Thoracic aorta (tissue), 2 donors: Measurements from ENCODE around the gene ALKAL2. TPM values are rescaled to one million over a fixed set of nuclear protein-coding genes. Genes with fewer than 3 reads are reported as not detected.

Experiments
- ATAC-seq: fragments of 150-250 bp; one replicate; pipeline ENCODE4 v1.8.0; 2017; ENCODE audit warnings: low read depth; ENCODE audit not compliant: insufficient number of reproducible peaks, low FRiP score
- DNase-seq: peaks from one replicate; pipeline ENCODE4 v3.0.0-alpha.2; 2020; ENCODE audit warnings: low spot score
- H3K27ac ChIP-seq, 2 donors: fragments of 200-600 bp; sonication (generic); 1 replicate in 1 of 2; 2 replicates in 1 of 2; pipeline ENCODE4 v1.5.1; 2016; ENCODE audit warnings: mild to moderate bottlenecking in 2 of 2, moderate library complexity in 2 of 2
- H3K27me3 ChIP-seq: fragments of 200-600 bp; sonication (generic); replicated peaks from 2 replicates; pipeline ENCODE4 v1.6.0; 2016; ENCODE audit warnings: mild to moderate bottlenecking; ENCODE audit not compliant: insufficient read depth
- H3K36me3 ChIP-seq: fragments of 200-600 bp; sonication (generic); one replicate; pipeline ENCODE4 v1.5.1; 2016
- H3K4me1 ChIP-seq, 2 donors: fragments of 200-600 bp; sonication (generic); 1 replicate in 1 of 2; 2 replicates in 1 of 2; pipeline versions ENCODE4 v1.5.1 to v1.6.0; 2016; ENCODE audit warnings: low read depth in 2 of 2, mild to moderate bottlenecking in 1 of 2; ENCODE audit not compliant: control insufficient read depth in 1 of 2
- H3K4me3 ChIP-seq: fragments of 200-600 bp; sonication (generic); 2 replicates; pipeline ENCODE4 v1.5.1; 2016; ENCODE audit warnings: mild to moderate bottlenecking
- H3K9me3 ChIP-seq: fragments of 200-600 bp; sonication (generic); 2 replicates; pipeline ENCODE4 v1.5.1; 2016
- total RNA-seq, 2 donors: library from RNA; depleted of rRNA; stranded (reverse); fragments of >200 nt; gene quantifications; one replicate each; pipeline versions ENCODE4 v1.1.0 to v1.2.3, GENCODE V29; 2016
- TF ChIP-seq, protein P1 (sequence below): fragments of 200-600 bp; sonication (generic); IDR thresholded peaks from one replicate; pipeline ENCODE4 v1.5.1; 2019; ENCODE audit warnings: antibody characterized with exemption

Gene ALKAL2
- total RNA-seq, 2 donors from 2014 or later = 11.3 to 12.7 TPM

DNA sequence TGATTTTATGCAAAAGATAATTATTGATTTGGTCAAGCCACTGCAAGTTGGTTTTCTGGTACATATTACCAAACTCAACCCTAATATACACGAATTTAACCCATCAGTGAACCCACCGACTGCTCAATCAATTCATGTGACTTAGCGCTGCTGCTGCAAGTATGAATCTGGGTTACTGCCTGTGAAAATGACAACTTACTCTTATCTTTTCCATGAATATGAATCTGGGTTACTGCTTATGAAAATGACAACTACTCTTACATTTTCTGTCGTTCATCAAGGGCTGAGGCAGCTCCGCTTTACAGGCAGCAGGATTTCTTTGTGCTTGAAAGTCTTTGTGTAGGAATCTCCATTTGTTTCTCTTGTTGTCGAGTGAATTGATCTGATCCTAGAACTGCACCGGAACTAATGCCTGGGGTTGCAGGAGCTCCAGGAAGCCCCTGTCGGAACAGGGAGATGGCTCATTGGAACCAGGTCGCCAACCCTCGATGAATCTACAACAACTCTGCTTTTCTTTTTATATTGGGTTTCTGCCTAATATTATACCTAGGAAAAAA lies 22.1 kb upstream of the ALKAL2 start:
- H3K9me3 ChIP-seq = no peaks in the 10 kb centered on the region
- H3K36me3 ChIP-seq = no peaks in the 10 kb centered on the region
- no peaks in the 10 kb centered on the region for H3K4me1 ChIP-seq
- no peaks in the 10 kb centered on the region for H3K27me3 ChIP-seq
- no peak overlapping the region for H3K4me3 ChIP-seq
- no peak for DNase-seq
- TF ChIP-seq, protein P1, sequence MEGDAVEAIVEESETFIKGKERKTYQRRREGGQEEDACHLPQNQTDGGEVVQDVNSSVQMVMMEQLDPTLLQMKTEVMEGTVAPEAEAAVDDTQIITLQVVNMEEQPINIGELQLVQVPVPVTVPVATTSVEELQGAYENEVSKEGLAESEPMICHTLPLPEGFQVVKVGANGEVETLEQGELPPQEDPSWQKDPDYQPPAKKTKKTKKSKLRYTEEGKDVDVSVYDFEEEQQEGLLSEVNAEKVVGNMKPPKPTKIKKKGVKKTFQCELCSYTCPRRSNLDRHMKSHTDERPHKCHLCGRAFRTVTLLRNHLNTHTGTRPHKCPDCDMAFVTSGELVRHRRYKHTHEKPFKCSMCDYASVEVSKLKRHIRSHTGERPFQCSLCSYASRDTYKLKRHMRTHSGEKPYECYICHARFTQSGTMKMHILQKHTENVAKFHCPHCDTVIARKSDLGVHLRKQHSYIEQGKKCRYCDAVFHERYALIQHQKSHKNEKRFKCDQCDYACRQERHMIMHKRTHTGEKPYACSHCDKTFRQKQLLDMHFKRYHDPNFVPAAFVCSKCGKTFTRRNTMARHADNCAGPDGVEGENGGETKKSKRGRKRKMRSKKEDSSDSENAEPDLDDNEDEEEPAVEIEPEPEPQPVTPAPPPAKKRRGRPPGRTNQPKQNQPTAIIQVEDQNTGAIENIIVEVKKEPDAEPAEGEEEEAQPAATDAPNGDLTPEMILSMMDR = no peak
- no peak overlapping the region for H3K27ac ChIP-seq
- no peak for ATAC-seq

DNA sequence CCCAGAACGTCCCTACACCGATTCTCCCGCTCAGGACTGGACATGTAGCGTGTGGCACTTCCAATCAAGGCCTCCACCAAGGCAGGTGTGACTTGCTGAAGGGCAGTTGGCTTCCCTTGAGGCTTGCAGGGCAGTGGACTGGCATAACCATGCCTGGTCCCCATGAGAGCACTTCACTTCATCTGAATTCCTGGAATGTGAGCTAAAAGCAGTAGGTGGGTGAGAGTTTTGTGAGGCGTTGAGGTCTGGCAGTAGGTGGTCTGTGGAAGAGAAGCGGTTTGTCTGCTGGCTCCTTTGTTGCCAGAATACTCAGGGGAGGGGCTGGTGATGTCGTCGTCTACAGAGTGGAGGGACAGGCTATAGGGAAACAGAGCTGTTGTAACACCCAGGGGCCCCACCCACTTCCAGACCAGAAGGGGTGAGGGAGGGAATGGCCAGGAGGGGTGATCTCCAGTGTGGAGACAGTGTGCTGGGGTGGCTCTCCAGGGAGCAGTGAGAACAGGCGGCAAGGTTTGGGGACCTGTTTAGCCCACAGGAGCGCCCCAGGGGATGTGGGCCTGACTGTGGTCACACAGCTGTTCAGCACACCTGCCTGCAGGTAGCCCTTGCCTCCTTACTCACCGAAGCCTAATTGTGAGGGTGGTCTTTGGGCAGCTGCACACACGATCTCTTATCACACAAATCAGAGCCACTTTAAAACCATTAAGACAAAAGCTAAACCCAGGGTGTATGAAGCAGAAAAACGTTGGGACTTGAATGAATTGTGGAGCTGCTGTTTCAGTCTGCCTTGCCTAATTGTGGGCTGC lies 21.5 kb upstream of the ALKAL2 start:
- no peak for ATAC-seq
- Histone ChIP-seq H3K4me1 (no peaks in the 10 kb centered on the region), H3K27me3 (no peaks in the 10 kb centered on the region), H3K4me3 (no peak overlapping the region), H3K9me3 (no peaks in the 10 kb centered on the region), H3K36me3 (no peaks in the 10 kb centered on the region), H3K27ac (no peak overlapping the region)
- TF ChIP-seq, protein P1 = no peak
- DNase-seq = no peak

DNA sequence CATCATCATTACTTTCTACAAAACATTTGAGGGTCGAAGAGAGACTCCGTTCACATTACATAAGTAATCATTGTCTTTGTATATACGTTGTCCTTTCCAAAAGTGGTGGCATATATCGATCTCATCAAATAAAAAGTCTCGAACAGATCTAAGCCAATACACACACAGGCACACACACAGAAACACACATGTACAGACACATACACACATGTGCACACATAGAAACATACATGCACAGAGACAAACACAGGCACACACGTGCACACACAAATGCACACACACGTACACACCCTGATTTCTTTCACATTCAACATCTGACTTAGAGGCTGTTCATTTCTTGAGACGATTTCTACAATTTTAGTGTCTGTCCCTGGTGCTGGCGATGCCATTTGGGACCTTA lies 17.5 kb upstream of the ALKAL2 start:
- no peak for DNase-seq
- H3K27me3 ChIP-seq = no peaks in the 10 kb centered on the region
- H3K4me1 ChIP-seq = no peaks in the 10 kb centered on the region
- ATAC-seq = no peak
- H3K9me3 ChIP-seq = no peaks in the 10 kb centered on the region
- H3K27ac ChIP-seq = no peak overlapping the region
- no peak overlapping the region for H3K4me3 ChIP-seq
- H3K36me3 ChIP-seq = no peaks in the 10 kb centered on the region
- TF ChIP-seq, protein P1 = no peak

DNA sequence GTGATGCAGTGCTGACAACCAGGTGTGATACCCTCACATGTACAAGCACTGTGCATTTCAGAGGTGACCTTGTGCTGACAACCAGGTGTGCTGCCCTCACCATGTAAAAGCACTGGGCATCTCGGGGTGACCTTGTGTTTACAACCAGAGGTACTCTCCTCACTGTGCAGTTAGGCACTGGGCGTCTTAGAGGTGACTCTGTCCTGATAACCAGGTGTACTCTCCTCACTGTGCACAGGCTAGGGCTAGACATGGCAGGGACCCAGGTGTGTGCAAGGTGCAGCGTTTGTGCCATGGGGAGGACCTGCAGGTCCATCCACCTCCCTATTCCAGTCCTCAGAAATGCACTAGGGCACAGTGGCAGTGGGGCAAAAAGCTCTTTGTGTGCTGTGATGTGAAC lies 8.5 kb upstream of the ALKAL2 start:
- Histone ChIP-seq H3K36me3 (no peaks in the 10 kb centered on the region), H3K4me3 (no peak overlapping the region), H3K27ac (no peak overlapping the region), H3K9me3 (no peaks in the 10 kb centered on the region), H3K27me3 (no peaks in the 10 kb centered on the region), H3K4me1 (no peaks in the 10 kb centered on the region)
- TF ChIP-seq, protein P1 = no peak
- ATAC-seq (no peak), DNase-seq (no peak)

DNA sequence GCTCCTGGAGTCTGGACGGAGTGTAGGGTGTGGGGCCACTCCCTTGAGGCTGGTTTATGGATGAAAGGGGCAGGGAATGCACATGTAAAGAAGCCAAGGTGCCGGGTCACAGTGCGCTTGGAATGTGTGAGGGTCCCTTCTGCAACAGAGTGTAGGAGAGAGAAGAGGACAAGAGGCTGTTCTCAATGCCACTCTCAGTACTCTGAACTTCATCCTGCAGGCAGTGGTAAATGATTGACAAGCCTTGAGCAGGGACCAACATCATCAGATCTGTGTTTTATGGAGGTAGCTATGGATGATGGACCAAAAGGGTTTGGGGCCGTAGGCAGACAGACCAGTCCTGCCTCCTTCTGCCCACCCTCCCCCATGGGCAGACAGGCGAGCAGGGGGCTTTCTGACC lies 7.2 kb upstream of the ALKAL2 start:
- Histone ChIP-seq H3K27ac (no peak overlapping the region), H3K4me1 (no peaks in the 10 kb centered on the region), H3K4me3 (no peak overlapping the region), H3K9me3 (no peaks in the 10 kb centered on the region), H3K36me3 (no peaks in the 10 kb centered on the region), H3K27me3 (no peaks in the 10 kb centered on the region)
- DNase-seq = no peak
- no peak for ATAC-seq
- TF ChIP-seq, protein P1 = no peak
